OCI-LY7 (cell line): Measurements from ENCODE around the gene N4BP2. TPM values are rescaled to one million over a fixed set of nuclear protein-coding genes. Genes with fewer than 3 reads are reported as not detected.
A peak's percentile ranks its signal among the peaks of the same experiment; 100 is the strongest.
"Not testable (repeated sequence)": the region's sequence is repeated elsewhere in the genome, so short reads cannot be mapped to it uniquely, and the experiment has no call there.

Experiments
- BruUV-seq: library from RNA; stranded (reverse); fragments of 400-500 nt; replicated peaks from 2 replicates; lab custom pipeline; 2021; lab: Mats Ljungman, UMichigan
- CTCF ChIA-PET: fragments of 300-600 bp; sonication (Branson Sonifier 250); formaldehyde crosslinking; loops from one replicate; lab custom pipeline; 2022; ENCODE audit warnings: antibody characterized with exemption; ENCODE audit not compliant: unreplicated experiment; lab: Charles Lee
- POLR2A ChIA-PET: fragments of 300-600 bp; sonication (Branson Sonifier 250); formaldehyde crosslinking; loops from one replicate; lab custom pipeline; 2022; ENCODE audit warnings: antibody characterized with exemption; lab: Charles Lee
- DNase-seq: peaks from one replicate; pipeline ENCODE4 v3.0.0-alpha.2; 2015; ENCODE audit warnings: low spot score
- H2AFZ ChIP-seq: fragments of 200-600 bp; sonication (generic), shearing (Covaris generic); 2 replicates; pipeline ENCODE4 v1.6.1; 2014; ENCODE audit warnings: mild to moderate bottlenecking, antibody characterized with exemption, low read length, moderate library complexity
- H3K27ac ChIP-seq: fragments of 200-600 bp; sonication (generic); 2 replicates; pipeline ENCODE4 v1.5.1; 2014; ENCODE audit warnings: mixed run types, low read depth, mild to moderate bottlenecking, moderate library complexity, low read length, inconsistent platforms; ENCODE audit not compliant: poor library complexity, severe bottlenecking
- H3K36me3 ChIP-seq: fragments of 200-600 bp; sonication (generic); 2 replicates; pipeline ENCODE4 v1.6.1; 2014; ENCODE audit warnings: mild to moderate bottlenecking, antibody characterized with exemption, low read length, moderate library complexity, mixed read lengths; ENCODE audit not compliant: insufficient read depth
- H3K4me1 ChIP-seq: fragments of 200-600 bp; sonication (generic); 2 replicates; pipeline ENCODE4 v1.5.1; 2014; ENCODE audit warnings: mild to moderate bottlenecking, low read length; ENCODE audit not compliant: insufficient read depth, poor library complexity, severe bottlenecking
- H3K4me2 ChIP-seq: fragments of 200-600 bp; sonication (generic); 2 replicates; pipeline ENCODE4 v1.6.1; 2014; ENCODE audit warnings: mild to moderate bottlenecking, low read length
- H3K4me3 ChIP-seq: fragments of 200-600 bp; sonication (generic); 2 replicates; pipeline ENCODE4 v1.5.1; 2014; ENCODE audit warnings: mild to moderate bottlenecking, low read depth, low read length; ENCODE audit not compliant: poor library complexity, severe bottlenecking
- H3K79me2 ChIP-seq: fragments of 200-600 bp; sonication (generic); 2 replicates; pipeline ENCODE4 v1.6.1; 2016; ENCODE audit warnings: low read depth, mild to moderate bottlenecking, low read length, moderate library complexity, mixed read lengths; ENCODE audit not compliant: insufficient read depth
- H3K9me2 ChIP-seq: fragments of 200-600 bp; sonication (generic); 2 replicates; pipeline ENCODE4 v1.6.1; 2016; ENCODE audit warnings: mild to moderate bottlenecking, low read length, mixed read lengths; ENCODE audit not compliant: insufficient read depth
- H3K9me3 ChIP-seq: fragments of 200-600 bp; sonication (generic); 2 replicates; pipeline ENCODE4 v1.6.1; 2014; ENCODE audit warnings: mild to moderate bottlenecking, mixed run types, low read length, mixed read lengths
- H4K20me1 ChIP-seq: fragments of 200-600 bp; sonication (generic); 2 replicates; pipeline ENCODE4 v1.6.1; 2014; ENCODE audit warnings: mild to moderate bottlenecking, antibody characterized with exemption, low read length, moderate library complexity, mixed read lengths; ENCODE audit not compliant: insufficient read depth
- CTCF ChIP-seq: fragments of 200-600 bp; sonication (generic); conservative IDR thresholded peaks from 2 replicates; pipeline ENCODE4 v1.5.1; 2014; ENCODE audit warnings: mild to moderate bottlenecking, antibody characterized with exemption, low read length, moderate library complexity, mixed read lengths
- EZH2phosphoT487 ChIP-seq: fragments of 200-600 bp; sonication (generic); IDR thresholded peaks from 2 replicates; pipeline ENCODE4 v1.6.1; 2018; ENCODE audit warnings: low read depth, borderline replicate concordance, mild to moderate bottlenecking, mixed run types, antibody characterized with exemption, low read length, moderate library complexity, mixed read lengths
- intact Hi-C: fragments of 100-400 bp; cut with micrococcal nuclease; formaldehyde crosslinking; loops from one replicate; pipeline ENCODE4 v1.10.0; 2022; ENCODE audit not compliant: unreplicated experiment
- total RNA-seq, 2 experiments: library from RNA; depleted of rRNA in 1 of 2; stranded (reverse); fragments of >200 nt in 1 of 2; shearing (Covaris generic) in 1 of 2; gene quantifications; 2 replicates each; pipeline ENCODE4 v1.2.3, GENCODE V29; 2014 to 2022

Gene N4BP2
- total RNA-seq, 2 experiments from 2014 or later: 11.4 to 17.8 TPM

- TF ChIP-seq EZH2phosphoT487 (no peak), CTCF (no peak)
- Histone ChIP-seq H2AFZ (no peak overlapping the region), H3K9me3 (no peaks in the 10 kb centered on the region), H4K20me1 (no peaks in the 10 kb centered on the region), H3K27ac (no peak overlapping the region), H3K4me2 (no peak overlapping the region), H3K9me2 (no peaks in the 10 kb centered on the region), H3K79me2 (no peaks in the 10 kb centered on the region), H3K36me3 (peaks cover 7% of the 10 kb centered on the region), H3K4me3 (no peak overlapping the region), H3K4me1 (no peaks in the 10 kb centered on the region)
- intact Hi-C loops: loop anchor here (5.0 kb wide), 1 partner anchor 67 kb away; no protein-coding TSS in a partner anchor
- POLR2A ChIA-PET: interaction anchor here (0.6 to 0.7 kb wide), 2 partner anchors 49 to 312 kb away, joined by 3 to 5 read pairs; no protein-coding TSS in a partner anchor
- CTCF ChIA-PET: no interaction called here
- peak; percentile 7 for DNase-seq
- no TSS peak for BruUV-seq
Observed at GRCh38 chr4:40134206-40134917, 77.7 kb downstream of the N4BP2 start.

- H3K9me2 ChIP-seq, DNase-seq, H3K27ac ChIP-seq, BruUV-seq, H3K4me3 ChIP-seq, CTCF ChIA-PET, H2AFZ ChIP-seq, H3K79me2 ChIP-seq, intact Hi-C loops, POLR2A ChIA-PET, H3K4me1 ChIP-seq, H3K9me3 ChIP-seq, H3K4me2 ChIP-seq, H4K20me1 ChIP-seq, H3K36me3 ChIP-seq: not testable (repeated sequence)
Observed at GRCh38 chr4:40136202-40136601, 79.6 kb downstream of the N4BP2 start.

- Histone ChIP-seq H3K4me2 (no peak overlapping the region), H3K4me3 (no peak overlapping the region), H3K9me2 (no peaks in the 10 kb centered on the region), H3K9me3 (no peaks in the 10 kb centered on the region), H3K4me1 (no peaks in the 10 kb centered on the region), H3K27ac (no peak overlapping the region), H3K36me3 (peaks cover 32% of the 10 kb centered on the region), H2AFZ (no peak overlapping the region), H4K20me1 (no peaks in the 10 kb centered on the region), H3K79me2 (no peaks in the 10 kb centered on the region)
- TF ChIP-seq EZH2phosphoT487 (no peak), CTCF (no peak)
- intact Hi-C loops: no loop called here
- ChIA-PET CTCF (no interaction called here), POLR2A (no interaction called here)
- DNase-seq: no peak
- no TSS peak for BruUV-seq
Observed at GRCh38 chr4:40140196-40140595, 83.5 kb downstream of the N4BP2 start.

GRCh38 chr4:40140597-40140996 is 83.9 kb downstream of the N4BP2 start:
- H4K20me1 ChIP-seq, H3K4me1 ChIP-seq, CTCF ChIA-PET, H3K27ac ChIP-seq, intact Hi-C loops, POLR2A ChIA-PET, BruUV-seq, H2AFZ ChIP-seq, DNase-seq, H3K4me2 ChIP-seq, H3K79me2 ChIP-seq, H3K4me3 ChIP-seq, H3K9me3 ChIP-seq, H3K9me2 ChIP-seq: not testable (repeated sequence)
- peaks cover 36% of the 10 kb centered on the region for H3K36me3 ChIP-seq
